ENCODE measurements around the gene PSKH1. TPM values are rescaled to one million over a fixed set of nuclear protein-coding genes. Genes with fewer than 3 reads are reported as not detected.
"Not testable (repeated sequence)": the region's sequence is repeated elsewhere in the genome, so short reads cannot be mapped to it uniquely, and the experiment has no call there.

PSKH1 gene
- total RNA-seq, 1 donor from 2014 or later: 31.2 TPM

GRCh38 chr16:67924140-67924906 is 31.3 kb downstream of the PSKH1 start:
- no peak for DNase-seq (ENCODE audit: low spot score)

- no peak for DNase-seq (ENCODE audit: low spot score)
Observed at GRCh38 chr16:67926181-67926750, 33.2 kb downstream of the PSKH1 start.

GRCh38 chr16:67927131-67927941 is 34.3 kb downstream of the PSKH1 start:
- DNase-seq (ENCODE audit: low spot score): no peak

- DNase-seq (ENCODE audit: low spot score): no peak
Observed at GRCh38 chr16:67928147-67928546, 35.1 kb downstream of the PSKH1 start.

- peak; percentile 80 for DNase-seq (ENCODE audit: low spot score)
Observed at GRCh38 chr16:67928561-67929364, 35.7 kb downstream of the PSKH1 start.

- no peak for DNase-seq (ENCODE audit: low spot score)
Observed at GRCh38 chr16:67930191-67930590, 37.1 kb downstream of the PSKH1 start.

- no peak for DNase-seq (ENCODE audit: low spot score)
Observed at GRCh38 chr16:67930678-67931211, 37.7 kb downstream of the PSKH1 start.

GRCh38 chr16:67931712-67932461 is 38.8 kb downstream of the PSKH1 start, which contains the start of gene CTRL:
Gene CTRL (minus strand): TSS chr16:67931862. CDS start chr16:67931852, 10 bp downstream.
- no peak for DNase-seq (ENCODE audit: low spot score)

- DNase-seq (ENCODE audit: low spot score): no peak
Observed at GRCh38 chr16:67932462-67932840, 39.4 kb downstream of the PSKH1 start.

GRCh38 chr16:67933805-67934204 is 40.8 kb downstream of the PSKH1 start:
- no peak for DNase-seq (ENCODE audit: low spot score)

GRCh38 chr16:67934306-67935100 is 41.4 kb downstream of the PSKH1 start:
- no peak for DNase-seq (ENCODE audit: low spot score)

- DNase-seq (ENCODE audit: low spot score): no peak
Observed at GRCh38 chr16:67935101-67935401, 42.0 kb downstream of the PSKH1 start.

GRCh38 chr16:67935402-67936123 is 42.5 kb downstream of the PSKH1 start:
- peak; percentile 97 for DNase-seq (ENCODE audit: low spot score)

- peak; percentile 84 for DNase-seq (ENCODE audit: low spot score)
Observed at GRCh38 chr16:67936124-67936879, 43.2 kb downstream of the PSKH1 start, which contains the start of gene PSMB10. Gene PSMB10 (minus strand): TSS chr16:67936850. CDS start chr16:67936749, 101 bp downstream.

GRCh38 chr16:67936880-67937605 is 44.0 kb downstream of the PSKH1 start:
- DNase-seq (ENCODE audit: low spot score): no peak

GRCh38 chr16:67937713-67938112 is 44.7 kb downstream of the PSKH1 start:
- DNase-seq (ENCODE audit: low spot score): not testable (repeated sequence)

- no peak for DNase-seq (ENCODE audit: low spot score)
Observed at GRCh38 chr16:67939507-67940445, 46.7 kb downstream of the PSKH1 start.

Measured in ureter (tissue), 1 donor.